ENCODE data around the gene ST8SIA1.
"Not testable (repeated sequence)": the region's sequence is repeated elsewhere in the genome, so short reads cannot be mapped to it uniquely, and the experiment has no call there.

The ST8SIA1 gene, protein sequence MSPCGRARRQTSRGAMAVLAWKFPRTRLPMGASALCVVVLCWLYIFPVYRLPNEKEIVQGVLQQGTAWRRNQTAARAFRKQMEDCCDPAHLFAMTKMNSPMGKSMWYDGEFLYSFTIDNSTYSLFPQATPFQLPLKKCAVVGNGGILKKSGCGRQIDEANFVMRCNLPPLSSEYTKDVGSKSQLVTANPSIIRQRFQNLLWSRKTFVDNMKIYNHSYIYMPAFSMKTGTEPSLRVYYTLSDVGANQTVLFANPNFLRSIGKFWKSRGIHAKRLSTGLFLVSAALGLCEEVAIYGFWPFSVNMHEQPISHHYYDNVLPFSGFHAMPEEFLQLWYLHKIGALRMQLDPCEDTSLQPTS

DNA sequence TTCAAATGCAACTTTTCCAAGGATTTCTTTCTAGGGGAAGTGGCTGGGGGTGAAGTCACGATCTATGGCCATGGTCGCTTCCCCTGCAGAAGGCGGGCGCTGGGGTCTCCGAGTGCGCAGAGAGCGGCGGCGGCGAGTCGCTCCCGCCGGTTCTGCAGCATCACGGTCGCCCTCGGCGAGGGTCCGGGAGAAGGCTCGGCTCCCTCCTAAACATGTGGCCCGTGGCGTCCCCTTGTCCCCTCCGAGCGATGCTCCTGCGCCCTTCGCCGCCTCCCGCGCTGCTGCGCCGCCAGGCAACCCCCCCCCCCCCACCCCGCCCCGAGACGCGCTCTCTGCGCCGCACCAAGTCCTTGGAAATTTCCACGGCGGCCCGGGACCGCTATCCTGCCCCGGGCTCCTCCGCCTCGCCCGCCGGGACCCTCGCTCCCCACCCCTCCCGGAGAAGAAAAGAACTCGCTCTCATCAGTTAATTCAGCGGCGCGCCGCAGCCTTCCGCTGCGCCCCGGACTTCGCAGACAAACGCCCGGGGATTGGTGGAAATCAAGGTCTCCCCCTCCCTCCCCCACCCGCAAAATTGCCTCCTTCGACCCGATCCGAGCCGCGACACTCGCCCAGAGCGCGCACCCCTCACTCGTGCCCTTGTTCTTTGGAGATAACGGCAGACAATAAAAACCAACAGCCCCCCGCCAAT lies at the start of gene ST8SIA1:
ST8SIA1 (minus strand) TSS at position 298 of the 691 bp plus-strand sequence. CDS start 475 bp downstream, outside the sequence.
- no peak for DNase-seq (ENCODE audit: low spot score)

DNA sequence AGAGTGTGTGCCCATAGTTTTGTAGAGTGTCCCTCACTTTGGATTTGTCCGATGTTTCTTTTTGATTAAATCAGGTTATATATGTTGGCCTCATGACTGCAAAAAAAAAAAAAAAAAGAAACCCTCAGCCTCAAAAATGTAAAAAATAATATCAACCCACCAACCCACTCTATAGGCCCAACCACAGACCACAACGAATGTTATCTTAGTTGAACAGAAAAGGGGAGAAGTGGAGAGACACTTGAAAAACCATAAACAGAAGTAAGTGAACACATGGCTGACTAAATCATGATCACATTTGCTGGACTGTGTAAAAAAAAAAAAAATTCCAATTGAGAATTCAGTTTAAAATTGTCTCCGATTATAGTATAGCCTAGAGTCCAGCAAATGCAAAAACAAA lies 45.5 kb upstream of the ST8SIA1 start:
- no peak for DNase-seq (ENCODE audit: low spot score)

DNA sequence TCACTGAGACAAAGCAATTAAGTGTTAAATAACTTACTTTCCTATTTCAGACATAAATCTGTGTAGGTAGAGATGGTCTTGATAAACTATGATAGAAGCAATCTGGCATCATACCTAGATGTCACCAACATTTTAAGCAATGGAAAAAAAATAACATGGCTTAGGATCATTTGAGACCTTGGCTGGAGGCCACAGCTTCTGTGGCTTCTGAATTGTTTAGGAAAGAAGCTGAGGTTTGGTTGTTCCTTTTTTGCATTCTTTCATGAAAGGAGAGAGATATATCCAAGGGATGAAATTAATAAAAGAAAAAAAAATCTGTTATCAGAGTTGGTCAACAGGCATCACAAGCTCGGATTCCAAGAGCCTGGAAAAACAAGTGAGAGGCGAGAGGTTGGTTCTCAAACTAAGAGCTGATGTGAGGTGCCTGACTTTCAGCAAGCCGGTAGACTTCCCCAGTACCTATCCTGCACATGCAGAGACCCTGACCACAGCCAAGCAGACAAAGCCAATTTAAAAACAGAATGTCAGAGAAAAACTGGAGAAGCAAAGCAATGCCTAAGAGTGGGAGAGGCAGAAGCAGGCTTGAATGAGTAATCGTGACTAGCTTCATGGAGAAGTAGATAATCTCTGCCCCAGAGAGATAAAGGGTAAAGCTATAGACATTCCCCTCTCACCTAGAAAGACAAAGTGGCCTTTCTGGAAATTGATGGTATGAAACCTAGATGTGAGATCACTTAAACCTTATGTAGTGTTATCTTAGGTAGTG lies 43.4 kb upstream of the ST8SIA1 start:
- DNase-seq (ENCODE audit: low spot score), result no peak

DNA sequence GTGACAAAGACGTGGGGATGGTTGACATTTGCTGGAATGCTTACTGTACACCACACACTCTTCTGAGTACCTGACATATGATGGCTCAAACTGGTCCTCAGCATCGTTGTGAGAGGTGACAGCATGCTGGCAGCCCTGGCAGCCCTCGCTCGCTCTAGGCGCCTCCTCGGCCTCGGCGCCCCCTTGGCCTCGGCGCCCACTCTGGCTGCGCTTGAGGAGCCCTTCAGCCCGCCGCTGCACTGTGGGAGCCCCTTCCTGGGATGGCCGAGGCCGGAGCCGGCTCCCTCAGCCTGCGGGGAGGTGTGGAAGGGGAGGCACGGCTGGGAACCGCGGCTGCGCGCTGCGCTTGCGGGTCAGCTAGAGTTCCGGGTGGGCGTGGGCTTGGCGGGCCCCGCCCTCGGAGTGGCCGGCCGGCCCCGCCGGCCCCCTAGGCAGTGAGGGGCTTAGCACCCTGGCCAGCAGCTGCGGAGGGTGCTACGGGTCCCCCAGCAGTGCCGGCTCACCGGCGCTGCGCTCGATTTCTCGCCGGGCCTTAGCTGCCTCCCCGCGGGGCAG lies 42.2 kb upstream of the ST8SIA1 start:
- DNase-seq (ENCODE audit: low spot score), result not testable (repeated sequence)

DNA sequence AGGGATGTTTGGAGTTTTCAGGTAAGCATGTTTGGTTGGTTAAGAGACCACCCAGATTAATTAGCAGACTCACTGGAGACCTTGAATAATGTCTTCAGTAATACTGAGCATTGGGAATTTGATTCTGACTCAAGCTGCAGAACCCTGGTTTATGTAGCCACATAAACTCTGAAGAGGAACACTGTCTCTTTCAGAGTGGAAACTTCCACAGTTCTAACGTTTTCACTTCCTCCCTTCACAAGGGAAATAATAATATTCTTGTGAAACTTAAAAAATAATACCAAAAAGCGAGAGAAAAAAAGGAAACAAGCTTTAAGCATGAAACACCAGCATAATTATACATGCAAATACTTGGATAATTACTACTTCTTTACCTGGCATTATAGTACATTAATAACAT lies 40.0 kb upstream of the ST8SIA1 start:
- DNase-seq (ENCODE audit: low spot score), result no peak

DNA sequence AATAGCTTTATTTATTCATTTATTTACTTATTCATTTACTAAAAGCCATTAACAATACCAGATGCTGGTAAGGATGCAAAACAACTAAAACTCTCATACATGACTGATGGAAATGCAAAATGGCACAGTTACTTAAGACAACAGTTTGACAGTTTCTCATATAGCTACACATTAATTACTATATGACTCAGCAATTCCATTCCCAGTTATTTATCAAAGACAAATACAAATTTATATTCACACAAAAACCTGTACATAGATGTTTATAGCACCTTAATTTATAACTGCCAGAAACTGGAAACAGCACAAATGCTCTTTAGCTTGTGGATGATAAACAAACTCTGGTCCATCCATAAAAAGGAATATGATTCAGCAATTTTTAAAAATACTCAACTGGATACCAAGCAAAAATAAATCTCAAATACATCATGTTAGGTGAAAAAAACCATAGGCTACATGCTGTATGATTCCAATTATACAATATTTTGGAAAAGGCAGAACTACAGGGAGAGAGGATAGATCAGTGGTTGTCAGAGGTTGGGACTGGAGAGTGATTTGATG lies 37.9 kb upstream of the ST8SIA1 start:
- no peak for DNase-seq (ENCODE audit: low spot score)

DNA sequence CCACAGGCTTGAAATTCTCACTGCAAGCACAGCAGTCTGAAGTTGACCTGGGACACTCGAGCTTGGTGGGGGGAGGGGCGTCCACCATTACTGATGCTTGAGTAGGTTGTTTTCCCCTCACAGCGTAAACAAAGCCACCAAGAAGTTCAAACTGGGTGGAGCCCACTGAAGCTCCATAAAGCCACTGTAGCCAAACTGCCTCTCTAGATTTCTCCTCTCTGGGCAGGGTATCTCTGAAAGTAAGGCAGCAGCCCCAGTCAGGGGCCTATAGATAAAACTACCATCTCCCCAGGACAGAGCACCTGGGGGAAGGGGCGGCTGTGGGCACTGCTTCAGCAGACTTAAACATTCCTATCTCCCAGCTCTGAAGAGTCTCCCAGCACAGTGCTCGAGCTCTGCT lies 31.7 kb upstream of the ST8SIA1 start:
- DNase-seq (ENCODE audit: low spot score), result no peak

DNA sequence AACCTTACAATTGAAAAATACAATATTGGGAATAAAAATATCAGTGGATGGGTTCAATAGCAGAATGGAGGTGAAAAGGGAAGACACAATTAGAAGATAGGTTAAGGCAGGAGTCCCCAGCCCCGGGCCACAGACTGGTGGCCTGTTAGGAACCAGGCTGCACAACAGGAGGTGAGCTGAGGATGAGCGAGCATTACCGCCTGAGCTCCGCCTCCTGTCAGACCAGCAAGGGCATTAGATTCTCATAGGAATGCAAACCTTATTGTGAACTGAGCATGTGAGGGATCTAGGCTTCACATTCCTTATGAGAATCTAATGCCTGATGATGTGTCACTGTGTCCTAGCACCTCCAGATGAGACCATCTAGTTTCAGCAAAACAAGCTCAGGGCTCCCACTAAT lies 27.3 kb upstream of the ST8SIA1 start:
- no peak for DNase-seq (ENCODE audit: low spot score)

DNA sequence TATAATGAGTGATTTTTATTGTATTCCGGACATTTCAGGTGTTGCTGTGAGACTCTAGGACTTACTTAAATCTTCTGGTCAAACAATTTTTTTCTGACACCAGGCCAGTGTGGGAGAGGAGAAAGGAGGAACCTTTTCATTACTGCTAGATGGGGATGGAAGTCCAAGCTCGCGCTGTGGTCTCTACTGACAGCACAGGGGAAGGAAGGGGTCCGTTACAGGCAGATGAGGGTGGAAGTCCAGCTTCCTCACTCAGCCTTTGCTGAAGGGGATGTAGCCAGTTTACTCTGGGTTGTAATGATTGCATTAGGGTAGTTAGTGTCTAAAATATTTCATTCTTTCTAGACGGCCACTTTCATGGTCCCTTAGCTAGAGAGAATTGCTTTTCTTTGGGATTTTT lies 26.3 kb upstream of the ST8SIA1 start:
- no peak for DNase-seq (ENCODE audit: low spot score)

DNA sequence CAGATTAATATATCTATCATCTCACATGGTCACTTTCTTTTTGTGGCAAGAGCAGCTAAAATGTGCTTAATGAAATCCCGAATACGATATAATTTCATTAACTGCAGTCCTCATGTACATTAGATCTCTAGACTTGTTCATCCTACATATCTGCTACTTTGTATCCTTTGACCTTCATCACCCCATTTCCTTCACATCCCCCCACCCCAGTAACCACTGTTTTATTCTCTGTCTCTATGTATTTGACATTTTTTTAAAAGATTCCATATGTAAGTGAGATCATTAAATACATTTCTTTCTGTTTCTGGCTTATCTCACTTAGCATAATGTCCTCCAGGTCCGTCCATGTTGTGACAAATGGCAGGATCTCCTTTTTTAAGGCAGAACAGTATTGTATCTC lies 23.0 kb upstream of the ST8SIA1 start:
- no peak for DNase-seq (ENCODE audit: low spot score)

DNA sequence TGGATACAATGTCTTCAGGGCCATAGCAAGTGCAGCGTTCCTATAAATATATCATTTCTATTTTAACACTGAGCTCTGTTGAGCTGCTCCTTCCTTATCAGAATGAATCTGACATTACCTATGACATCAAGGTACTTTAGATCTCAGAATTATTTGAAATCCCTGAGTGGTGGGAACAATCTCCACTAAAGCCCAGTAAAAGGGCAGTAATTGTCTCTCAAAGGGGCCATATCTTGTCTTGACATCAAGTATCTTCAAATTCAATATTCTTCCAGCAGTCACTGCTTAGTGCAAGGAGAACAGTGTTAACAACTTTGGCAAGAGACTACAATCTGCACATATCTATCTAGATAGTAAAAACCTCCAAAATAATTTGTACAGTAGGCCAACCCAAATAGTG lies 21.7 kb upstream of the ST8SIA1 start:
- DNase-seq (ENCODE audit: low spot score), result no peak

DNA sequence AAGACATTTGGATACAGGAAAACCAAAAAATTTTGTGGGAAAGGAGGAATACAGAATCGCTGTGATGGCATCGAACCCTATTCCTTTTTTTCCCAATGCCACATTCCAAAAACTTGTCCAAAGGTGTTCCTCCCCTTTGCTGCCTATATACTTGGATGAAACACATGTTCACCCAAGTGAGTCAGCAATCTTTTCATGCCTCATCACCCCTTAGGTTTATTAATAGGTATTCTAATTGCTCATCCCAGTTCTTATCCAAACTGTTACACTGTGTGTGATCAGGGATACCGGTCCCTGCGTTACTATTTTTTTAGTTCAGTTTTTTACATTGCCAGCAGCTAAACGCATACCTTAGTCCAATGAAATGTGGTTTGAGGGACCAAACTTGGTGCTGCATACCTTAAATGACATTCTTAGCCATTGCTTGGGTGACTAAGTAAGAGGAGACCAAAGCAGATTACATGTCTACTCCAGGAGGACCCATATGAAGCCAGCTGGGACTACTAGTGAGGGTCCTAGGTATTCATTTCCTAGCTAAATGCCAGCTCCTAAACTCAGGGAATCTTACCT lies 20.6 kb upstream of the ST8SIA1 start:
- no peak for DNase-seq (ENCODE audit: low spot score)

DNA sequence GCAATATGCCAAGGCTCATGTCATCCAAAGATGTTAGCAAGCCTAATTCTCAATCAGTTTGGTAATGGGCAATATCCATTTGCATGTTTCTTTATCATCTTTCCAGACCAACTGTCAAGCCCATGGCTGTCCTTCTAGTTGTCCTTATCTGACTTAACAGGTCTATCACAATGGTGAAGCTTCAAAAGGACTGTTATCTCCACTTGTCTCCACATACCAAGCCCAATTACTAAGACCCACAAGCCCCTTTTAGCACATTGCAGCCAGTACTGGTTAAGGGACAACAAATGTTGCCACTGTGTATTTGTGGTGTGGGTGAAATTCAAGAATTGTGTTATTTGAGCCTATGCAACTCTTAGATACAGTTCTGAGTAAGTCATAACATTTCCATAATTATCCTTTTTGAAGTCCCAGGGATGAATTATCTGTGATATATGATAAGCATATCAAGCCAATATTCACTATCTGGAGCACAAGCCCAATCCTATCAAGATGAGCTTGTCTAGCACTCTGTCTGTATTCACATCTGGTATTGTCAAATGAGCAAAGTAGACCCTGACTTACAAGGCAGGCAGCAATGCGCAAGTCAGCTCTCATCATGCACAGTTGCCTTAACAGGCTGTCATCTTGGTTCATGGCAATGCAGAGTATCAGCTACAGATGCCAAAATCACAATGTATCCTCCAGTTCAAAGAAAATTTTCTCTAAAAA lies 19.3 kb upstream of the ST8SIA1 start:
- DNase-seq (ENCODE audit: low spot score), result no peak

DNA sequence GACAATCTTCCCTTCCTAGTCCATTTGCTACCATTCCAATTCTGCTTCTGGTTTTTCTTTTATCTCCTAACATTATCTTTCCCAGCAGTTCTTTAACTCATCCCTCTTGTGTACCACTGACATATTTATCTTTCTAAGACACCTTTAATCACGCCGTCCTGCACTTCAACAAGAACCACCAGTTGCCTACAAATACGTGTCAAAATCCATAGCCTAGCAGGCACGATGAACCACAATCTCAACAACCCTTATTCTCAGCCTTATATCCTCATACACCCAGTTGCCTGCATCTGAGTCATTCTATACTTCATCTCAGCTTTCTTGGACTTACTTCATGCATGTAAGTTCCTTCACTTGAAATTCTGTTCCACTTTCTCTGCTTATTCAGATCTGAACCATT lies 16.4 kb upstream of the ST8SIA1 start:
- no peak for DNase-seq (ENCODE audit: low spot score)

DNA sequence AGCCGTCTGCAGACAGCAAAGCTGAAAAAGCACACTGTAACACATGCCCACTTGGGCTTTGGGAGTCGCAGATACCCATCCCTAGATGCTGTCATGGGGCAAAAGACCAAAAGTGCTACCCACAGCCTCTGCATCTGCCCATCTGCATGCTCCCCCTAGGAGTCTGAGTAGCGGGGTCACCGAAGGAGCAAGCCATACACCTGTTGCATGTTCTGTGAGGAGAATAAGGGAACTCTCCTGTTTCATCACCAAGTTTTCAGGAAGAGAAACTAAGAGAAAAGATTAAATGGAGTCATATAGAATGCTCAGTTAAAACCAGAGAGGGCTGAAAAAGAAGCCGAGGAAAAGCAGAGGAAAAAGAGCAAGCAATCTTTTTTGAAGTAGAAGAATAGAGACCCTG lies 13.7 kb upstream of the ST8SIA1 start:
- no peak for DNase-seq (ENCODE audit: low spot score)

DNA sequence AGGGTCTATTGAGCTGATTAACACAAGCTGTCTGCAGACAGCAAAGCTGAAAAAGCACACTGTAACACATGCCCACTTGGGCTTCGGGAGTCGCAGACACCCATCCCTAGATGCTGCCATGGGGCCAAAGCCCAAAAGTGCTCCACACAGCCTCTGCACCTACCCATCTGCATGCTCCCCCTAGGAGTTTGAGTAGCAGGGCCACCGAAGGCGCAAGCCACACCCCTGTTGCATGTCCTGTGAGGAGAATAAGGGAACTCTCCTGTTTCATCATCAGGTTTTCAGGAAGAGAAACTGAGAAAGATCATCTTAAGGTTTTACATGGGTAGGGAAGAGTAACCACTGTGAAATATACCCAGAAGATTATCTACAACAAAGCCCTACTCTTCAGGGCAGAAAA lies 5.6 kb upstream of the ST8SIA1 start:
- no peak for DNase-seq (ENCODE audit: low spot score)

DNA sequence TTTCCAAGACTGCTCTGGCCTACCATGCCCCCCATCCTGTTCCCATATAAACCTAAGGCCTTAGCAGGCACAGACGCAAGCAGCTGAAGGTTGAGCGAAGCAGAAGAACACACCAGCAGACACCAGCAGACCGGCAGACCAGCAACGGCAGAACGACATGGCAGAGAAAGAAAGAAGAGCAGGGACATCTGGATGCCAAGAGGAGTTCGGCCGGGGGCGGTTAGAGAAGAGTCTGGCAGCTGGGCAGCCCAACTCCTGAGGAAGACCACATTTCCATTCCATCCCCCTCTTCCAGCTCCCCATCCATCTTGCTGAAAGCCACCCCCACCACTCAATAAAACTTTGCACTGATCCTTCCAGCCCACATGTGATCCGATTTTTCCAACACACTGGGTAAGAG lies 5.2 kb upstream of the ST8SIA1 start:
- DNase-seq (ENCODE audit: low spot score), result no peak

DNA sequence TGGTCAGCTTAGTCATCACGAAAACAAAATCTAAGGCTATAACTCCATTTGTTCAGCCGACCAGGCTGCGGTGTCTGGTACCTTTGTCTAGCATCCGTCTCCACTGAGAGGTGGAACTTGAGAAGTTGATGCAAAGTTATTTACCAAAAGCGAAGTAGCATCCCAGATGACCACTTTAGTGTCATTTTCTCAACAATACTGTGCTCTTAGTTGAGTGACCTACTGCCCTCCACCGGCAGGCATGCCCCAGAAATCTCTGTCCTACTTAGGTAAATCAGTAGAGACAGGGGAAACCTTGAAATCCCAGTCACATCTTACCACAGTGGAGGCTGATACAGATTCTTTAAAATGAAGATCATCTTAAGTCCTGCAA lies 1.3 kb upstream of the ST8SIA1 start:
- no peak for DNase-seq (ENCODE audit: low spot score)

DNA sequence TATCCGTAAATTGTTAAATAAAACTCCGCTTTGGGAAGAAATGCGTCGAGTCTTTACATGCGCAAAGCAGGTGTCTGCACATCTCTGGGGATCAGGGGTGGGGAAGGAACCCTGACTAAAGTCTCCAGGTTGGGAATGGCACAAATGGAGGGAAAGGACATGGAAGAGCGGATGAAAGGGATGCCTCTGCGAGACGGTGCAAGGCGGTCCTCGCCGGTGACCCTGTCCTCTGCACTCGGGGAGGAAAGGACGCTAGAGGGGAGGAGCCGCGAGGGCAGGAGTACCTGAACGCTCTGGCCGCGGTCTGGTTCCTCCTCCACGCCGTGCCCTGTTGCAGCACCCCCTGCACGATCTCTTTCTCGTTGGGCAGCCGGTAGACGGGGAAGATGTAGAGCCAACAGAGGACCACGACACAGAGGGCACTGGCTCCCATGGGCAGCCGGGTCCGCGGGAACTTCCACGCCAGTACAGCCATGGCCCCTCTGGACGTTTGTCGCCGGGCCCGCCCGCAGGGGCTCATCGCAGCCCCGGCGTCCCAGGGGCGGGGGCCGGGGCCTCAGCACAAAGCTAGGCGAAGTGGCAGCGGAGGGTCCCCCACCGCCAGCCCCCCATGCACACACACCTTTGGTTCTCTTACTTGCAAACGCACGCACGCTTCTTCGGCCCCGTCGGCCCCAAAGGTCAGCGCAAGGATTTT lies 646 bp downstream of the ST8SIA1 start:
- DNase-seq (ENCODE audit: low spot score), result no peak

DNA sequence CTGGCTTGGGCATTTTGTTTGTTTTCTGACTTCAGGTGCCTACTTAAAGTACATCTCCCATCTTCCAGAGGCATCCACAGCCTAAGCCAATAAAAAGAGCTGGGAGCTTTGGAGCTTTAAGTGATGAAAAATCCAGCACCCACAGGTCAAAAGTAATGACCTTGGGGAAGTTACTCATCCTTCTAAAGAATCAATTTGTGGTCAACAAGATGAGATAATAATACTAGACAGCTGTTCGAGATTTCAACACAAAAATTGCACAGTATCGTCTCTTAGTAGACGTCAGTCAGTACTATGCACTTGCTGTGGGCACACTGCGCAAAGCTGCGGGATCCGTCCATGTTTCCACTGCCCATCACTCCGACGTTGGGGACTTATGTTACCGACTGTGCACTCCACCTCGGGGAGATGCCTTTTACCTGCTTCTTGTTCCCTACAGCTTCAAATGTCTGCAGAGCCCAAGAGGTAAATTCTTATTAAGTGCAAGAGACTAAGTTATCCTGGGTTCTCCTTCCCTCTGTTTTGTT lies 1.3 kb downstream of the ST8SIA1 start:
- no peak for DNase-seq (ENCODE audit: low spot score)

DNA sequence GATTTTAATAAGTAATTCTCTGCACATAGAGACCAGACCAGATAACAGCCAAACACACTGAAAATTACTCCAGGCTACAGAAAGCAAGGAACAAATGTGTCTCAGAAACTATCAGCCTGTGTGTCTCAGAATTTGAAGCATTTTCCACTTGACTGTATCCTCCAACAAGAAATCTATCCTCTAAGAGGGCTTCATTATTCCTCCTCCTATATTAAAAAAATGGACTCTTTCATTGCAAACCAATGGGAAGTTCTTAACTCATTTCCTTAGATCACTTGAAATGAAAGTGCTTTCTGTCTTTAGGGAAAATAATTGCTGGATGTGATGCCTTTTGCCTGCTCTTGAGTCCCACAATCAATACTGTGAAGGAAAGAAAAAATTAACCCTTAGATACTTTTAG lies 2.3 kb downstream of the ST8SIA1 start:
- no peak for DNase-seq (ENCODE audit: low spot score)

Data from LoVo (cell line).